Erythroblast (primary cell): ENCODE results near the gene NHS.

Experiments used
- DNase-seq, 2 experiments: peaks; one replicate each; lab custom pipeline; 2025; lab: John Stamatoyannopoulos, UW
- GATA1 ChIP-seq: IDR thresholded peaks from 2 replicates; pipeline ENCODE4 v1.6.1; 2011; ENCODE audit warnings: low read depth, mild to moderate bottlenecking, control low read depth, low read length, moderate library complexity
- POLR2A ChIP-seq: IDR thresholded peaks from 2 replicates; pipeline ENCODE4 v1.6.1; 2011; ENCODE audit warnings: mild to moderate bottlenecking, low read length

The NHS gene

DNA sequence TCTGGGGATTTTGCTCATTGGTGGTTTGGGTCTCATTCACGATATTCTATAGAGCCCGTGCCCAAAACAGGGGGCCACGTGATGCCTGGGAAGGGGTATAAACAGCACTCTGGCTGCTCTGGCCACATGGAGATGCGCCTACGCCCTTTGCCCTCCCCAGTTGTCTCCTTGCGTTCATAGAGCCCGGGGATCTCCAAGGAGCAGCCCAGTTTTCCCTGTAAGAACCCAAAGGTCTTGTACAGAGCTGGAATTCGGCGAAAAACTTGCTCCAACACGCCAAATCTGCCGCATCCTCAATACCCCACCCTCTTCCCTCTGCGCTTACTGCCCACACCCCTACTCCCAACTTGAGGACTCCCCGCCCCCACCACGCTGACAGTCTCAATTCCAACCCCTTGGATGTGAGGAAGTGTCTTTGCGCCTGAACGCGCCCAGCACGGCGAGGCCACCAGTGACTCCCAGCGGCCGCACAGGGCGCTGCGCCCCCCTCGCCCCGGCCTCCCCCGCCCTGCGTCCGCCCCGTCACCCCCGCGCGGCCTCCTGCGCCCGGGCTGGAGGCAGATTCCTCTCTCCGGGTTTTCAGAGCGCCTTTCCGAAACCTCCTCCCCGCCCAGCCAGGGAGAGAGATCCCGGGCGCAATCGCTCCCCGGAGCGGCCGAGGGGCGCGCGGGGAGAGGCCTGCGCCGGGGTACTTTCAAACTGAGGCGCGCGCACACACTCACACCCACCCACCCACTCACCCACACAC lies at the start of gene NHS:
NHS (plus strand) TSS at position 582 of the 748 bp plus-strand sequence. CDS start 558 bp downstream, outside the sequence.
- peak; percentile 4 to 11 for DNase-seq
- TF ChIP-seq GATA1 (no peak), POLR2A (no peak)

DNA sequence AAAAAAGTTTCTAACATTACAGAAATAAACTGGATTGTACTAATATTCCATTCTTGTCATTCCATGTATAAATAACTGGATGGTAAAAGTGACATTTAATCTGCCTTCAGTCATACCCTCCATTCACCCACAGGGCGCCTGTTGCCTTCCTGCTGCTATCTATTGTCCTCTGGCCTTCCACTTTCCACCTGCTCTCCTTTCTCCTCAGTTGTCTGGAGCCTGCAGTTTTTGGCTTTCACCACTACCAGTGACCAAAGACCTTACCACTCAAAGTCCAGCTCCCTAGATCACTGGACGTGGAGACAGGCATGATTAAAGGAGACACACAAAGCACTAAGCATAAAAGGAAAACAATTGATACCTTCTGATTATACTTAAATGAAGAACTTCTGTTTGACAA lies 46.2 kb upstream of the NHS start:
- TF ChIP-seq POLR2A = no peak
- TF ChIP-seq GATA1 = no peak
- no peak for DNase-seq

DNA sequence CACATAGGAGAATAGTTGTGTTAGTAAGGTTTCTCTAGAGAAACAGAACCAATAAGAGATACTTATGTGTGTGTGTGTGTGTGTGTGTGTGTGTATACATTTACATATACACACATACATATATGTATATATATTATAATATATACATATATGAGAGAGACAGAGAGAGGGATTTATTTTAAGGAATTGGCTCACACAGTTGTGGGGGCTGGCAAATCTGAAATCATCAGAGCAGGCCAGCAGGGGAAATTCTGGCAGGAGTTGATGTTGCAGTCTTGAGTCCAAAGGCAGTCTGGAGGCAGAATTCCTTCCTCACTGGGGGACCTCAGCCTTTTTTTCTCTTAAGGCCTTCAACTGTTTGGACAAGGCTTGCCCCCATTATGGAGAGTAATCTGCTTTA lies 38.6 kb upstream of the NHS start:
- no peak for TF ChIP-seq GATA1
- TF ChIP-seq POLR2A = no peak
- no peak for DNase-seq

DNA sequence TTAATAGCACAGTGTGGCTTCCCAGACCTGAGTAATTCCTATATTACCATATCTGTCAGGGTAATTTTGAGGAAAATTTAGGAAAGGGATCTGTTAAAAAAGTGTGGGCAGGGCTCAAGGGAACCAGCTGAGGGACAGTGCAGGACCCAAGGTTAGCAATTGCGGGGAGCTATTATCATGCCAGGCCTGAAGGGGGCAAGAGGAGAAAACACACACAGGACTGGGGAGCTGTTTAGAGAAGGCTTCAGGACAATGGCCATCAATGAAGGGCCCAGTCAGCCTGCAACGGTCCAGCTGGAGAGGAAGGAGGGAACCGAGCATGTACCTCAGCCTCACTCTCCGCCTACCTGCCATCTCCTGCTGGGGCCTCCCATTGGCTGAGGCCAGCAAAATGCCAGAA lies 19.0 kb upstream of the NHS start:
- DNase-seq = no peak
- no peak for TF ChIP-seq GATA1
- no peak for TF ChIP-seq POLR2A

- TF ChIP-seq POLR2A (no peak), GATA1 (no peak)
- no peak for DNase-seq
These were observed 15.5 kb upstream of the NHS start for GRCh38 chrX:17359500-17359899.

DNA sequence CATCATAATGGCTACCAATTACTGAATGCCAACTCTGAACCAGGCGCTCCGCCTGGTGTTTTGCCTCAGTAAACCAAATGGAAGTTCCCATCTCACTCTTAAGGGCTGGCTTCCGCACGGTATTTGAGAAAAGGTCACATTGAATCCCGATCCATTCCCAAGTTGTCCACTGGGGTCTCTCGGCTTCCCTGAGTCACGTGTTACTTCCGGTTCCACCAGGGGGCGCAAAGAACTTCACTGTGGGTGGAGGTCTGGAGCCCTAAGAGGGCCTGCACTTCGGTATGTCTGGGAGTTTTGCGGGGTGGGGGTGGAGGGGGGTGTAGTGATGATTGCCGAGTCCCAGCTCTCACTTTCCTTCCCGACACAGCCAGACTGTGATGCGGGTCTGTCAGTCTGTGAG lies 13.4 kb upstream of the NHS start:
- TF ChIP-seq POLR2A = no peak
- no peak for TF ChIP-seq GATA1
- peak; percentile 12 to 36 for DNase-seq

DNA sequence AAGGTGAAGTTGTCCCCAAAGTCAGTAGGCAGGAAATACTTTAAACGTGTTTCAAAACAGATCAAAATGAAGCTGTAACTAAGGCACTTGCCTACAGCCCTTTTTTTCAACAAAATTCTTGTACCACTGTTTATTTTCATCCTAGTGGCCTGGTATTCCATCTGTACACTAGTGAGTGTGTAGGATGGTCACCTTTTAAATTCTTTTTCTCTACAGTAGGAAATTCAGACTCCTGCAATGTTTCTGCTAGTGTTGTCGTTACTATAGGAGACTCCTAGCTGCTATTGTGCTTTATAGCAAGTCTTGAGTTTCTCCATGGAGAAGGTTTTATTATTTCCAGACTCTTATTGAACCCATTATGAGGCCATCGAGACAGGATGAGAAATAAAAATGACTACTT lies 7.0 kb upstream of the NHS start:
- no peak for TF ChIP-seq POLR2A

DNA sequence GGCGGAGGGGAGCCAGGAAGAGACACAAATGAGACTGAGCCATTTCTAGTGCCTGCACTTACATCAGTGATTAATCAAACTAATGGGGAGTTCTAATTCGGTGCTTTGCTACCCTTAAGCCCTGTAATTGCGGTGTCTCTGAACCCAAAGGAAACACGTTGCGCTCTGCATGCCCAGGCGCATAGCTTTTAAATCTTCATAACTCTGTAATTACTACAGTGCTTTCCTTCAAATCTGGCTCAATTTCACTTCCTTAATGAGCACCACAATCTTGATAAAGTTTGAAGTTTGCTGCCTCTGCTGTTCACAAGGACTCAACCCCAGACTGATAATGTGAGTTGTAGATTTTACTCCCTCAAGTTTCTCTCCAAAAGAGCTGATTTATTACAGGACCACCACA lies 5.7 kb upstream of the NHS start:
- TF ChIP-seq GATA1 (no peak), POLR2A (no peak)
- DNase-seq = no peak

More for the DNA sequence above, 7.0 kb upstream of the NHS start:
- DNase-seq = no peak

DNA sequence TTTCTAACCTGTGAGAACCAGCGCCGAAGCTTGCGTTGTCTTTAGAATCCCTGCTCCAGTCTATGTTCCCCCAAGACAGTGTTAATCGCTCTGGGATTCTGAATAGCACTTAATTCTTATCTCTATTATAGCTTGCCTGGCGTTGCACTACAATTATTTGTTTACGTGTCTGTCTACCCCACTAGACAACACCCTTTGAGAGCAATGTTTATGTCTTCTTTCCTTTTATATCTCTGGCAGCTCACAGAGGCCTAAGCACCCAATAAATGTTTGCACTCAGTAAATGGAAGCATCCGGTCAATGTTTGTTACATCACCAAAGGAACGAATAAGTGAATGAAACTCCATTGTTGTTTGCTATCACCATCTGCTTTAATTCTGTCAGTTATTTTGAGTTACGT lies 4.8 kb upstream of the NHS start:
- no peak for DNase-seq
- no peak for TF ChIP-seq GATA1
- TF ChIP-seq POLR2A = no peak

DNA sequence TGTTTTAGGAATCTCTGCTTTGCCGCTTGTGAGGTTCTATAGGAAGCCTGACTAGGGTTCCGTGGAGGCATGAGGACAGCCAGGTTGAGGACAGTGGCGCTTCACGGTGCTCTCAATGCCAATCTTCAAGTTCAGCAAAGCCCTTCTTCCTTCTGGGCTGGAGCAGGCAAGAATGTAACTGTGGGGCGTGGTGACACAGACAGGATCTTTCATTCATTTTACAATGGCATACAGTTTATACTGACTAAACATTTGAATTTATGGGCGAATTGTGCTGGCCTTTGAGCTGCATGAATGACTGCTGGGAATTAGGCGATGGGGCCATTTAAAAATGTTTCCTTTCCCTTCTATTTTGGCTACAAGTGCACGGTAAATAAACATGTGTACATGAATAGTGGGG lies 2.9 kb upstream of the NHS start:
- DNase-seq = no peak
- TF ChIP-seq GATA1 (no peak), POLR2A (no peak)

DNA sequence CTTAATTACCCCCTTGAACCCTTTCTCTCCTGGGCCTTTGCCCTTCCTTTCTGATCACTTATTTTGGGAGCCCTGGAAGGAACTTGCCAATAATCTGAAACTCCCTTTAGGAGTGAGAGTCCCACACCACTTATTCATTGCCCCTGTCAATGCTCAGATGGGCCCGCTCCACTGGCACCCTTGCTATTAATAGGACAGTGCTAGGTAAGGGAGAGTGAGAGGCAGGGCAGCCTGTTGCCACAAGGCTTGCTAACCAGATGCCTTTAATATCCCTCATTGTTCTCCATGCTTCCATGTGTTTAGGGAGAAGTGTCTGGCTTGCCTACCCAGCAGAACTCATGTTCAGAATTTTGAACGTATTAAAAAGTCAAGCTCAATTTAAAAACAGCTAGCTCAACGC lies 1.7 kb upstream of the NHS start:
- no peak for TF ChIP-seq POLR2A
- no peak for TF ChIP-seq GATA1
- DNase-seq = no peak

- no peak for TF ChIP-seq POLR2A
- TF ChIP-seq GATA1 = no peak
- no peak for DNase-seq
These were observed 302 bp downstream of the NHS start for GRCh38 chrX:17375367-17375636.

- TF ChIP-seq GATA1 = no peak
- TF ChIP-seq POLR2A = no peak
These were observed 834 bp downstream of the NHS start for GRCh38 chrX:17375637-17376430.

GRCh38 chrX:17376431-17377077 lies 1.6 kb downstream of the NHS start:
- TF ChIP-seq GATA1 (no peak), POLR2A (no peak)
- DNase-seq = no peak

More at GRCh38 chrX:17375637-17376430, 834 bp downstream of the NHS start:
- peak in 1 of 2 experiments; percentile 0 for DNase-seq
